ENCODE results near the gene ARID3A.

Gene ARID3A

DNA sequence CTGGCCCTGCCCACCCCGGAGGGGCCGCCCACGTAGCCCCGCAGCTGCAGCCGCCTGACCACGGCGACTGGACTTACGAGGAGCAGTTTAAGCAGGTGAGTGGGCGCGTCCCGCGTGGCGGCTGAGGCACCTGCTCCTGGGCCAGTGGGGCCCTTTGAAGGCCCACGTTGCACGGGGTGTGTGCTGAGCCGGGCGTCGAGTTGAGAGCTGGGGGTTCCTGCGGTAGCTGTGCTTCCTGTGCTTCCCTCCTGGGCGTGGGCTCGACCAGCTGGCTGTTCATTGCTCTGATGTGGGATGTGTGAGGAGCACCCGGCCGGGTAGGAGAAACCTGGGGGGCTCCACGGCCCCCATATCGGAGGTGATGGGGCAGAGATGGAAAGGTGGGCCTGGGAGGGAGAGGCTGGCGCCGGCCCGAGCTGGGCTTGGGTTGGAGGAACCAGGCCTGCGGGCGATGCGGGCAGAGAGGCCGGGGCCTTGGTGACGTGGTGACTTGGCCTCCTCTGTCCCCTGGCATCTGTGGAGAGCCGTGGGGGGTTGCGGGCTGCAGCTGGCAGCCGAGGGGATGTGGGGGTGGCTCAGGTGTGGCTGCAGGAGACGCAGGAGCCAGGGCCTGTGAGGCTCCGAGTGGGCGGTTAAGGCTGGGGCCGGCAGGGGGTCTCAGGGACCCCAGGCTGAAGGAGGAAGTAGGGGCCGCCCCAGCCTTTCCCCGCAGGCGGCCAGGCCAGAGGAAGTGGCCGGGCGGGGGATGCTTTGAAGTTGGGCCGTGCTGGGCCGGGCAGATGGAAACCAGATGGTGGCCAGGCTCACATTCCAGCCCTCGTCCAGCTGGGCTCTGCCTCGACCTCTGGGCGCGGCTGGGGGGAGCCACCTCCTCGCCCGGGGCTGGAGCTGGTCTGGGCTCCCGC, 7.1 kb downstream of the ARID3A start:
- DNase-seq = peak in 5 of 6 experiments; percentile 19 to 49 (median 25)

DNA sequence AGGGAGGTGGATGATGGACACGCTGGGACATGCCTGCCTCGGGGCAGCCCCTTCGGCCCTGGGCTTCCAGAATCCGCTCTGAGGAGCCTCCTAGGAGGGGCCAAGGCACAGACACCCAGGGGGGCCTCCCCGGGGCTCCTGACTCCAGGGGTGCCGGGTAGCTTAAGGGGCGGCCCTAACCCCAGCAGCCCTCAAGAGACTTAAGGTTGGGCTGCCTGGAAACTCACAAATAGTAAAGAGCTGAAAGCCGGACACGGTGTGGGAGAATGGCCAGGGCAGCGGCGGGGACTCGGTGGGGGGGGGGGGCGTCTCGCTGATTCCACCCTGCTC, 7.7 kb downstream of the ARID3A start:
- no peak for DNase-seq

DNA sequence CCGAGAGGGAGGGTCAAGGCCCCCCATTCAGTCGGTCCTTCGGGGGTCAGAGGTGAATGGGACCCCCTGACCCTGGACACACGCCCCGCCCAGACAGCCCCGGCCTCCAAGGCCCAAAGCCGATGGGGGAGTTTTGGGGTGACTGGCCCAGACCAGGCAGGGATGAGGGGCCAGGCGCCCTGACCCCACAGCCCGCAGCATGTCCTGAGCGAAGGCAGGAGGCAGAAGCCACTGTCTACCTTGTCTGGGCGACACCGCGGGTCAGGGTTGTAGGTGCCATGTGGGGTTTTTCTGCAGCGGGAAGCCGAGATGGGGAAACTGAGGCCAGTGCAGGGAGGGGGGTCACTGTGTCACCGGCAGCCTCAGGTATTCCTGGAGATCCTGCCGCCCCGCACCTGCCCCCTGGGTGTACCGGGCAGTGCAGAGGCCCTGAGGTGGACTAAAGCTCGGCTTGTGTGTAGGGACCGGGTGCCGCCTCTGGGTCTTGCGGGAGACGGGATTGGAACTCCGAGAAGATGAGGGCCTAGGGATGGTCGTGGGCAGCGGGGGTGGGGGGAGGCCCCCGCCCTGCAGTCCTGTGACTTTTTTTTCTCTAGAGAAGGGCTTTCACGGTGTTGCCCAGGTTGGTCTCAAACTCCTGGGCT, 8.5 kb downstream of the ARID3A start:
- DNase-seq = no peak

DNA sequence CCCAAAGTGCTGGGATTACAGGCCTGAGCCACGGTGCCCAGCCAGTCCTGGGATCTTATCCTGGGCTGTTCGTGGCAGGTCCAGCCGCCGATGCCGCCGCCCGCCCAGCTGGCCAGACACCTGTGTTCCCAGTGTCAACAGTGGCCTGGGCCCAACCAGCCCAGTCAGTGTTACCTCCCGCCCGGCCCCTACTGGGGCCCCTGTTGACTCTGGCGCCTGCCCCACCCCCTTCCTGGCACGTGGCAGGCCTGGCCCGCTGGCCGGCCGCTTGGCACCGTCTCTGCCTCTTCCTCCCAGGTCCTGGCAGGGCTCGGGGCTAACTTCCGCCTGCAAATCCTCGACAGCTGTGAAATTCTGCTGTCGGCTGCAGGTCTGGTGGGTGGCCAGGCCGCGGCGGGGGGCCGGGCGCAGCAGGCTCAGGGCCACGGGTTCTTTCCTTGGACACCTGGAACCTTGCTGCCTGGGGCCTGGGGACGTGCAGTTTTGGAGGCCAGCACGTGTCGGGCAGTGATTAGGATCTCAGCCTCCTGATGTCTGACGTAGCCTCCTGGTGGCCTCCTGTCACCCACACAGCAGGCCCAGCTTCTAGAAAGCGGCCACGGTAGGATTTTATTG, 9.1 kb downstream of the ARID3A start:
- no peak for DNase-seq

DNA sequence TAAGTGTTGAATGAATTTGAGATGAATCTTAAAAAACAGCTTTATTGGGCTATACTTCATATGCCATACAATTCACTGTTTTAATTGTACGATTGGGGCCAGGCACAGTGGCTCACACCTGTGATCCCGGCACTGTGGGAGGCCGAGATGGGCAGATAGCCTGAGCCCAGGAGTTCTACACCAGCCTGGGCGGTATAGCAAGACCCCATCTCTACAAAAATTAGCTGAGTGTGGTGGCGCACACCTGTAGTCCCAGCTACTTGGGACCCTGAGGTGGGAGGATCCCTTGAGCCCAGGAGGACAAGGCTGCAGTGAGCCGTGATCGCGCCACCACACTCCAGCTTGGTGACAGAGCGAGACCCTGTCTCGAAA, 10.3 kb downstream of the ARID3A start:
- no peak for DNase-seq

DNA sequence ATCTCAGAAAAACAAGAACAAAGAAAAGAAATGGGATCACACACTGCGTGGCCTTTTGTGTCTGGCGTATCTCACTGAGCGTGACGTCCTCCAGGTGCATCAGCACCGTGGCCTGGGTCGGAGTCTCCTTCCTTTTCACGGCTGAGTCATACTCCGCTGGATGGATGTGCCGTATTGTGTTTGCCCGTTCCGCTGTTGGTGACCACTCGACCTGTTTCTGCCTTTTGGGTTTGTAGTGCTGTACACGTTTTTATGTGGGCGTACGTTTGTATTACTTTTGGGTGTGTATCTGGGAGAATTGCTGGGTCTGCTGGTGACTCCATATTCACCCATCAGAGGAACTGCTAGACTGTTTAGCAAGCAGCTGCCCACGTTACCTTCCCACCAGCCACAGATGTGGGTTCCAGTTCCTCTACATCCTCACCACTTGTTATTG, 11.4 kb downstream of the ARID3A start:
- peak in 5 of 6 experiments; percentile 30 to 72 (median 46) for DNase-seq

DNA sequence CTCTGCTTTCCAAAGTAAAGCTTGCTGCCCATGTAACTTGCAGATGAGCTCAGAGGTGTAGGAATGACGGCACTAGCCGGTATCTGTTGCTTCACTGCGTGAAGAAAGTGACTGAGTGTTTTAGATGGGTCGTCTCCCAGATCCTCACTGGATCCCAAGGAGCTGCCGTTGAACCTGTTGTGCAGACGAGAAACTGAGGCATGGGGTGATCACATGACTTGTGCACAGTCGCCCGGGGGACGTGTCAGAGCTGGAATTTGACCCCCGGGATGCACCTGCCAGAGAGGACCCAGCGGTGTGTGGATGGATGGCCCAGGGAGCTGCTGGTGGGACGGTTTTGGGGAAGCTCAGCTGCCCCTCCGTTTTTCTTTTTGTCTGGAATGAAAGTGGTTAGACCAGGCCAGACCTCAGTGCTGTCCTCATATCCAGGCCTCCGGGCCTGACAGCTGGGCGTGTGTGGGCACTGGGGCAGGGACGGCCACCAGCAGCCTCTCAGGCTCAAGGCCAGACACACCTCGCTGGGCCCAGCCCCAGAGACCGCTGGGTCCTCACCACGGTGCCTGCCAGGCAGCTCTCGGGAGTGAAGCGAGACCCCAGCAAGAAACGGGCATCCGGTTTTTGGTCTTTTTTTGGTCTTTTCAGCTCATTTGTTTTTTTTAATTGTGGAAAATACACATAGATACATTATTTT, 12.5 kb downstream of the ARID3A start:
- no peak for DNase-seq

DNA sequence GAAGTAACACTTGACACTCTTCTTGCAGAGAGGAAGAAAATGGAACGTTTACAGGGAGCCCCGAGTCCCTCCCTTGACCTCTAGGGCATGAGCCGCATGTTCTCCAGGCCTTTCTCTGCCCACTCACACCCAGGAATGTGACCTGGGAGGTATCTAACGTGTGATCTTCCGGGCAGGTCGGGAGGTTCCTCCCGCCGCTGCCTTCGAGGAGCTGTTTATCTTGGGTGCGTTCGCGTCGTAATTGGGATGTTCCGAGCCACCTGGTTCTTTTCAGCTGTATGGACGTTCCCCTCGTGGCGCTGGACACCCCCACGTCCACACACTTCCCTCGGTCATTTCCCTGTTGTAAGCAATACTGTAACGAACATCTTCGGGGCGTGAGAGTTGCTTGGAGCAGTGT, 13.6 kb downstream of the ARID3A start:
- no peak for DNase-seq

DNA sequence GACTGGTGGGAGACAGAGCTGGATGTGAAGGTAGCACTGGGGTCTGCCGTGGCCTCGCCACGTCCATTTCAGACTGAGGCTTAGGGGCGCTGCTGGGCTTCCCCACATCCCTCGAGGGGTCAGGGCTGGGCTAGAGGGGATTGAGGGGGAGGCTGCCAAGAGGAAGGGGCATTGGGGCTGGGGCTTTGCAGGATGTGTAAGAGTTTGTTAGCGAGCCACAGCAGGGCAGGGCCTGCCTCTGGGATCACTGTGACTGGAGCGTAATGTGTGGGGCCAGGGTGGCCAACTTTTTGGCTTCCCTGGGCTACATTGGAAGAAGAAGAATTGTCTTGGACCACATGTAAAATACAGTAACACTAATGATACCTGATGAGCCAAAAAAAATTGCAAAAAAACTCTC, 14.1 kb downstream of the ARID3A start:
- DNase-seq = no peak

DNA sequence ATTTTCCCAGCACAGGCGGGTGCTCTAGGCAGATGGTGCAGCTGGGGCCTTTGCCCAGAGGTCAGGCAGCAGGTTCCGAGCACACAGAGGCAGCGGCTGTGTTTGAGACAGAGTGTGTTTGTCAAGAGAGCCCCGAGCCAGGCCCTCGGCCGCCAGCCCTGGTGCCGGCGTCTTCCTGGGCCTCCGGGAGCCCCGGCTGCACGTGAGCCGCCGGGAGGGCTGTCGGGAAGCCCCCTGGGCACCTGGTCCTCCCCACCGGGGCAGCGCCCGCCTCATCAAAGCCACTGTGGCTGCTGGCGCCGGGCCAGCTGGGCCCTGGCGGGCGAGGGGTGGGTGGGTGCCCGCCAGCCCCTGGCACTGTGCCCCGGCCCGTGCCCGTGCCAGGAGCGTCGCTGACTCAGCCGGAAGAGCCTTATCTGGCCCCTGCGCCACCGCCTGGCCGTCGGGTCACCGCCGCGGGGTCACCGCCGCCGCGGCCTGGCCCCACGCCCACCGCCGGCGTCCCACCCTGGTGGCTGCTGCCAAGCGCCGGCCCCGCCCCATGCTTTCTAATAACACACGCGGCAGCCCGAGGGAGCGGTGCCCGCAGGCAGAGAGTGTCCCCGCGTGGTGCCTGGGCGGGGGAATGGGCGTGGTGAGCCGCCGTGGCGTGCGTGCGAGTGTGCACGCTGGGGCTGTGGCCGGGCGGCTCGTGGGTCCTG, 14.9 kb downstream of the ARID3A start:
- peak; percentile 34 to 66 (median 60) for DNase-seq

DNA sequence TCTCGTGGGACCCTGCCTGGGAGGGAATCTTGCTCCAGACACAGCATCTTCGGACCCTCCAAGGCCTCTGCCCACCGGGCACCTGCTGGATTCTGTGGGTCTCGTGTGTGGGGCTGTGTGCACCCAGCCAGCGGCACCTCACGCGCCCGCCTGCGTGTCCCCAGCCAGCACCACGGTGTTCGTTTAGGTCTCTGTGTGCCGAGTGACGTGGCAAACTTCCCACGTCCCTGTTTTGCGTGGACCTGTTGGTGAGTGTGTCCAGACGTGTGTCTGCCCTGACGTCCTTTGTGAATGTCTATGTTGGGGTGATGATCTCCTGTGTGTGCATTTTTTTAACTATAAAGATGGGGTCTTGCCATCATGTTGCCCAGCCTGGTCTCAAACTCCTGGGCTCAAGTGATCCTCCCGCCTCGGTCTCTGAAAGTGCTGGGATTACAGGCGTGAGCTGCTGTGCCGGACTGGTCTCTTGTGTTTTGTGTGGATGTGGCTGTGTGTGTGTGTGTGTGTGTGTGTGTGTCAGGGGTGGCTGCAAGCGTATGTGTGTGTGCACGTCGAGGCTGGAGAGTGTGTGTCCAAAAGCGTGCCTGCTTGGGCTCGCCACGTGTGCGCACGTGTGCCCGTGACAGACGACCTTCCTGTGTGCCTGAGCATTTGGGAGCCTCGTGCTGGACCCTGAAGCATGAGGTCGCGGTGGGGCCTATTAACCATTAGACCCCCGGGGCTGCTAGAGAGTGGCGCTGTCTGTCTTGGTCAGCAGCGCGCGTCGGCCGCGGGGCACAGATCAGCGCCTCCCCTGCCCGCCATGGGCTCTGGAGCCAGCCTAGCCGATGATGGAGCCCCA, 15.7 kb downstream of the ARID3A start:
- no peak for DNase-seq

DNA sequence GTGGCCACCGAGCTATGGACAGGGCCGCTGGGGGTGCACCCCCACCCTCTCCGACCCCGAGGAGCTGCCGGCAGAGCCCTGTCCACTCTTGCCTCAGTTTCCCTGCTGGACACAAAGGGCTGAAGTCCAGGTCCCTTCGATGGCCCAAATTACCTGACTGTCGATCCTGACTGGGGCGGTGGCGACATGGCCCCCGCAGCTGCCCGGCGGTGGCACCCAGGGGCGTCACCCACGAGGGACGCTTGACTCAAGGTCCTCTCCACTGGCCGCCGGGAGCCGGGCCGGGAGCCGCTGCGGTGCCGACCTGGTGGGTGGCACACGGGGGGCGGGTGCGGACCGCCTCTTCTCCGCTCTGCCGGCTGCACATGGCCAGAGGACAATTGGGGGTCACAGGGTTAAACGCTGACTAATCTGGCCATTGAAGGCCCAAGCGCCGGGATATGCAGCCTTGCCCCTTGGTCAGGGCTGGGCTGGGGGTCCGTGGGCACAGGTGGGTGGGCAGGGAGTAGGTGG, 16.4 kb downstream of the ARID3A start:
- no peak for DNase-seq

DNA sequence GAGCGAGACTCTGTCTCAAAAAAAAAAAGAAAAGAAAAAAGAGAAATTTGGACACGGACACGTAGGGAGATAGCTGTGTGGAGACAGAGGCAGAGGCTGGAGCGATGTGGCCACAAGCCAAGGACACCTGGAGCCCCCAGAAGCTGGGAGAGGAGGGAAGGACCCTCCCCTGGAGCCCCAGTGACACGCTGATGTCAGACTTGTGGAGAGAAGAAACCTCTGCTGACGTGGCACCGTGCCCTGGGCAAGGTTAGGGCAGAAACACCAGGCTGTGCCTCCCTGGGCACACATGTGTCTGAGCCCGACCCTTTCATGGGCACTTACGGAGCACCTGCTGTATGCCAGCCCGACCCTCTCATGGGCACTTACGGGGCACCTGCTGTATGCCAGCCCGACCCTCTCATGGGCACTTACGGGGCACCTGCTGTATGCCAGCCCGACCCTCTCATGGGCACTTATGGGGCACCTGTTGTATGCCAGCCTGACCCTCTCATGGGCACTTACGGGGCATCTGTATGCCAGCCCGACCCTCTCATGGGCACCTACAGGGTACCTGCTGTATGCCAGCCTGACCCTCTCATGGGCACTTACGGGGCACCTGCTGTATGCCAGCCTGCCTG, 17.8 kb downstream of the ARID3A start:
- DNase-seq = no peak

DNA sequence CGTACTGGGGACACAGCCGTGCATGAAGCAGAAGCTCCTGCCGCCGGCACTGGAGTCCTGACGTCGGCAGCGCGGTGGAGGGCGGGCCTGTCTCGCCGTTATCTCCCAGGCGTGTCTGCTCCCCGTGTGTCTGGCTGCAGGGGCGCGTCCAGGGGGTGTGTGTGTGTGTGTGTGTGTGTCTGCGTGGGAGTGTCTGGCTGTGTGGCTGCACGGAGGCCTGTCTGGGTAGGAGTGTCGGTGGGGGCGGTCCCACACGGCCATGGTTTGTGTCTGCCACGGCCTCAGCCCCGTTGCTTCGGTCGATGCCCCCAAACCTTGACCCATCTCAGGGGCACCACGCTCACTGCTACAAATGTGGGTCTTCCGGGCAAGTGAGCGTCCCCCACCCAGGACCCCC, 18.3 kb downstream of the ARID3A start:
- no peak for DNase-seq

DNA sequence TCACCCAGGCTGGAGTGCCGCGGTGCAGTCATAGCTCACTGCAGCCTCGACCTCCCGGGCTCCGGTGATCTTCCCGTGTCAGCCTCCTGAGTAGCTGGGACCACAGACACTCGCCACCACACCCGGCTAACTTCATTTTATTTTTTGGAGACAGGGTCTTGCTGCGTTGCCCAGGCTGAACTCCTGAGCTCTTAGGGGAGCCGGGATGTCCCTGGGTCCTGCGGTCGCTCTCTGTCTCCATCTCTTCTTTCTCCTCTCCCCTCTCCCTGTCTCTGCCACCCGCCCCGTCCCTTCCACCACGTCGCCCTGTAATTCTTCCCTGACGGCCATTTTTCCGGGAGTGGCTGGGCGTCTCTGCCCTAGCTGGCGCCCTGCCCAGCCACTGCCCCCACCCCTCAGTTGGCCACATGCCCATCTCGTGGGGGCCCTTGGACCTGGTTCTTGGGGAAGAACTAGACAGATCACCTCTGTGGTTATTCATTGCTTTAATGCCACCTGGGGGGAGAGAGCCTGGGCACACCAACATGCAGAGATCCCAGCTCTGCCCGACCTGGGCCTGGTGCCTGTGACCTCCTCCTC, 18.9 kb downstream of the ARID3A start:
- no peak for DNase-seq

DNA sequence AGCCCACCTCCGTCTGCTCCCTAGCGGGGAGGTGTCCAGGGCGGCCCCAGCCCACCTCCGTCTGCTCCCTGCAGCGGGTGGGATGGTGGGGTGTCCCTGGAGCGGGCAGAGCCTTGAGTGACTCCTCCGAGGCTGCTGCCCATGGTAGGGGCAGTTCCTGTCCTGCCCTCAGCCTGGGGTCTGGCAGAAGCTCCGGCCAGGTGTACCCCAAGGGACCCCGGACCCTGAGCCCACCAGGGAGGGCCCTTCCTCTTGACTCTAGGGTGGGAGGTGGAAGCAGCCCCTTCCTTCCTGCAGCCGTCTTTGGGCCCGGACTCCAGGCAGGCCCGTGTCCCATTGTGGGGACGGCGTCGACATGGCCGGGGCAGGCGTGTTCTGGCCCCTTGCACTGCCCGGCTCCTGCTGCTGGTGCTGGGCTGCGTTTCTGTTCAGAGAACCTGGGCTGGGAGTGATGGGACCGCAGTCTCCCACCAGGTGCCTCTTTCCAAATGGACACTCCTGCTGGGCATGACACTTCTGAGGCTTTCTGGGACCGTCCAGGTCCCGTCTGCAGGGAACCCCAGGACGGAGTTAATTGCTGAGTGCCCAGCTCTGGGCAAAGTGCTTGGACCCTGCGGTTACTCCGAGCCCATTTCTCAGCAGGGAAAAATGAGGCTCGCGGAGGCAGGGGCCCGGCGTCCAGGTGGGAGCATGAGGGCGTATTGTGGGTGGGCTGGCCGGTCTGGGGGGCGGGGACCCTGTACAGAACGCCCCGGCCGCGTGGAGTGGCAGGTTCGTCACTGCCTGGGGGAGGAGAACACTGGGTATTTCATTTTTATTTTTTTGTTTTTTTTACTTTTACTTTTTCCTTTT, 19.8 kb downstream of the ARID3A start:
- DNase-seq = no peak

DNA sequence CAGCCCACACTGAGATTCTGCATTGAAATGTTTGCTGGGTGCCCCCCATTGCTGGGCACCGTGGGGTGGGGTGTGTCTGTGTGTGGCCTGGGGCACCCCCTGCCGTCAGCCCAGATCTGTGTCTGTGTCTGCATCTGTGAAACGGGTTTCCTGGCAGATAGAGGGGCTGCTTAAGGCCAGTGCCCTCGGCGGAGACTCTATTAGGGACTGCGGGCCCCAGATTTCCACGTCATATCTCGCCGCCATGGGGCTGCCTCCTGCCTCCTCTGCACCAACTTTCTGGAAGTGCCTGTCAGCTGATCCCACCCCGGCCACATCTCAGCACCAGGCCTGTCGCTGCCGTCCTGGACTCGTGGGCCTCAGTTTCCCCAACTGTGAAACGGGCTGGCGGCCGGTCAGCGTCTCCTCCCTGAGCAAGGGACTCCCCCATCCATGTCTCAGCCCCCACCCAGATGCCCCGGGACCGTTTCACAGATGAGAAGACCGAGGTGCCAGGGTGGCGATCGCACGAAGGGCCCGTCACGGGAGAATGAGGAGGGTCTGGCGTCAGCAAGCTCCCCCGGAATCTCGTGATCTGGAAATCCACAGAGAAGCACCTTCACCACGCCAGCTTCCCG, 21.4 kb downstream of the ARID3A start:
- no peak for DNase-seq

DNA sequence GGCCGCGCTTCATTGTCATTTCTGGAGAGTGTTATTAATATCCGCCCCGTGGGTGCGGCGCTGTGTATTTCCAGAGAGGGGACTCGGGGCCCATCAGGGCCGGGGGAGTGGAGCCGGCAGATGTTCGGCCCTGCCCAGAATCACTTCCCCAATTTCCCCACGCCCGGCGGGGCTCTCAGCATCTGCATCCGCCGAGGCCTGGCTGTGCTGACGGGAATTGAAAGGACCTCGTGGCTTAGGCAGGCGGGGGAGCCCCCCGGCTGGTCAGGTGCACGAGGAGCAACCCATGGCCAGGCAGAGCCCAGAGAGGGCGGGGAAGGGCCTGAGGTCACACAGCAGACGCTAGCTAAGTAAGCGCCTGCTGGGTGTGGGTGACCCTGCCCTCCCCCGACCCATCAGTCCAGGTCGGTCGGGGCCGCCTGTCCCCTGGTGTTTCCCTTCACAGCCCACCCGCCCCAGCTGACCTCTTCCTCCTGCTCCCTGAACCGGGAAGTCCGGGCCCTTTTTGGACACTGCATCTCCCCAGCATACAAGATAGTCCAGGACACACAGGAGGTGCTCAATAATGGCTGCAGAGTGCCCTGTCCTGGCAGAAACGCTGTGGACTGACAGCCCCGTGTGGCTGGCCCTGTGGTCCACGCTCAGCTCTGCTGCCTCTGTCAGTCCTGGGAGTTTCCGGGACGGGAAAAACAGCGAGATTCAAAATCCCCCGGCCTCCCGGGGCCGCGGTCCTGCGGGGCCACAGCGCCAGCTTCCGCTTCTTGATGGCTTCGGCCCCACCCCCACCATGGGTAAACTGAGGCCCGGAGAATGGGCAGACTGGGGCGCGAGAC, 22.1 kb downstream of the ARID3A start:
- no peak for DNase-seq

Data from stimulated activated naive CD4-positive, alpha-beta T cell (primary cell).